Neural cell (in vitro differentiated cells): Measurements from ENCODE around the gene ARHGAP24. TPM values are rescaled to one million over a fixed set of nuclear protein-coding genes. Genes with fewer than 3 reads are reported as not detected.

ENCODE experiments used
- H2AFZ ChIP-seq: fragments of 200-600, 300-800 bp; sonication (generic), shearing (Covaris generic); 2 replicates; pipeline ENCODE4 v1.6.0; 2014; ENCODE audit warnings: low read depth, mild to moderate bottlenecking, antibody characterized with exemption, low read length, moderate library complexity
- H3F3A ChIP-seq: fragments of 200-600 bp; shearing (Covaris generic); 2 replicates; pipeline ENCODE4 v1.6.1; 2016; ENCODE audit warnings: mild to moderate bottlenecking, moderate library complexity, mixed read lengths, antibody characterized with exemption, low read length; ENCODE audit not compliant: insufficient read depth, poor library complexity, severe bottlenecking
- H3K27ac ChIP-seq: fragments of 200-600, 300-800 bp; sonication (generic), shearing (Covaris generic); 2 replicates; pipeline ENCODE4 v1.5.1; 2014; ENCODE audit warnings: mild to moderate bottlenecking, low read length, moderate library complexity
- H3K27me3 ChIP-seq: fragments of 300-800, 200-600 bp; sonication (generic), shearing (Covaris generic); 2 replicates; pipeline ENCODE4 v1.6.0; 2014; ENCODE audit warnings: mild to moderate bottlenecking, low read depth, low read length, moderate library complexity; ENCODE audit not compliant: insufficient read depth
- H3K36me3 ChIP-seq: fragments of 300-800, 200-600 bp; sonication (generic), shearing (Covaris generic); 2 replicates; pipeline ENCODE4 v1.5.1; 2014; ENCODE audit warnings: mild to moderate bottlenecking, antibody characterized with exemption, low read length, moderate library complexity; ENCODE audit not compliant: insufficient read depth
- H3K4me2 ChIP-seq: fragments of 300-800, 200-600 bp; sonication (generic), shearing (Covaris generic); 2 replicates; pipeline ENCODE4 v1.6.0; 2014; ENCODE audit warnings: mild to moderate bottlenecking, low read length
- H3K4me3 ChIP-seq: fragments of 300-800, 200-600 bp; sonication (generic), shearing (Covaris generic); 2 replicates; pipeline ENCODE4 v1.5.1; 2014; ENCODE audit warnings: mild to moderate bottlenecking, low read length, moderate library complexity
- H3K79me2 ChIP-seq: fragments of 200-600 bp; shearing (Covaris generic); replicated peaks from 2 replicates; pipeline ENCODE4 v1.6.0; 2014; ENCODE audit warnings: mild to moderate bottlenecking, low read length, moderate library complexity; ENCODE audit not compliant: insufficient read depth
- H3K9ac ChIP-seq: fragments of 300-800, 200-600 bp; sonication (generic), shearing (Covaris generic); 2 replicates; pipeline ENCODE4 v1.6.1; 2016; ENCODE audit warnings: mild to moderate bottlenecking, low read length, mixed read lengths
- H3K9me2 ChIP-seq: fragments of 200-600 bp; shearing (Covaris generic); 2 replicates; pipeline ENCODE4 v1.6.1; 2016; ENCODE audit warnings: mild to moderate bottlenecking, low read length, mixed read lengths; ENCODE audit not compliant: insufficient read depth
- H3K9me3 ChIP-seq: fragments of 200-600, 300-800 bp; sonication (generic), shearing (Covaris generic); 2 replicates; pipeline ENCODE4 v1.6.1; 2016; ENCODE audit warnings: mild to moderate bottlenecking, mixed run types, low read length, moderate library complexity, mixed read lengths
- H4K20me1 ChIP-seq: fragments of 200-600 bp; shearing (Covaris generic); 2 replicates; pipeline ENCODE4 v1.6.1; 2016; ENCODE audit warnings: mild to moderate bottlenecking, mixed run types; ENCODE audit not compliant: insufficient read depth
- EP300 ChIP-seq: fragments of 450-650 bp; conservative IDR thresholded peaks from 2 replicates; pipeline ENCODE4 v1.6.1; 2014; ENCODE audit warnings: antibody characterized with exemption, mild to moderate bottlenecking, moderate library complexity; ENCODE audit not compliant: poor library complexity, severe bottlenecking
- EZH2 ChIP-seq: fragments of 200-600, 300-800 bp; shearing (Covaris generic), sonication (generic); IDR thresholded peaks from 2 replicates; pipeline ENCODE4 v1.6.1; 2014; ENCODE audit warnings: antibody characterized with exemption, low read length, borderline replicate concordance, mild to moderate bottlenecking; ENCODE audit not compliant: insufficient read depth, poor library complexity, severe bottlenecking
- MXI1 ChIP-seq: fragments of 450-650 bp; conservative IDR thresholded peaks from 2 replicates; pipeline ENCODE4 v1.6.1; 2014; ENCODE audit warnings: antibody characterized with exemption, mild to moderate bottlenecking; ENCODE audit not compliant: poor library complexity, severe bottlenecking
- POLR2AphosphoS5 ChIP-seq: IDR thresholded peaks from 2 replicates; pipeline ENCODE4 v1.6.1; 2012
- RAD21 ChIP-seq: fragments of 450-650 bp; conservative IDR thresholded peaks from 2 replicates; pipeline ENCODE4 v1.6.1; 2014; ENCODE audit warnings: antibody characterized with exemption, mild to moderate bottlenecking, moderate library complexity
- SMC3 ChIP-seq: fragments of 450-650 bp; conservative IDR thresholded peaks from 2 replicates; pipeline ENCODE4 v1.6.1; 2014; ENCODE audit warnings: antibody characterized with exemption, mild to moderate bottlenecking, moderate library complexity; ENCODE audit not compliant: poor library complexity
- TAF1 ChIP-seq: IDR thresholded peaks from 2 replicates; pipeline ENCODE4 v1.6.1; 2012; ENCODE audit warnings: low read depth
- polyA plus RNA-seq: library from polyadenylated mRNA; depleted of rRNA; stranded (reverse); fragments of >200 nt; gene quantifications from 2 replicates; pipeline ENCODE4 v1.2.3, GENCODE V29; 2014
- TF ChIP-seq, protein P1 (sequence below): fragments of 450-650 bp; IDR thresholded peaks from 2 replicates; pipeline ENCODE4 v1.5.1; 2014; ENCODE audit warnings: antibody characterized with exemption, mild to moderate bottlenecking, moderate library complexity; ENCODE audit not compliant: poor library complexity, severe bottlenecking
- TF ChIP-seq, protein P2 (sequence below): IDR thresholded peaks from 2 replicates; pipeline ENCODE4 v1.6.1; 2012; ENCODE audit warnings: borderline replicate concordance

Gene ARHGAP24
- polyA plus RNA-seq, 1 donor from 2014 or later, result 2.9 TPM

DNA sequence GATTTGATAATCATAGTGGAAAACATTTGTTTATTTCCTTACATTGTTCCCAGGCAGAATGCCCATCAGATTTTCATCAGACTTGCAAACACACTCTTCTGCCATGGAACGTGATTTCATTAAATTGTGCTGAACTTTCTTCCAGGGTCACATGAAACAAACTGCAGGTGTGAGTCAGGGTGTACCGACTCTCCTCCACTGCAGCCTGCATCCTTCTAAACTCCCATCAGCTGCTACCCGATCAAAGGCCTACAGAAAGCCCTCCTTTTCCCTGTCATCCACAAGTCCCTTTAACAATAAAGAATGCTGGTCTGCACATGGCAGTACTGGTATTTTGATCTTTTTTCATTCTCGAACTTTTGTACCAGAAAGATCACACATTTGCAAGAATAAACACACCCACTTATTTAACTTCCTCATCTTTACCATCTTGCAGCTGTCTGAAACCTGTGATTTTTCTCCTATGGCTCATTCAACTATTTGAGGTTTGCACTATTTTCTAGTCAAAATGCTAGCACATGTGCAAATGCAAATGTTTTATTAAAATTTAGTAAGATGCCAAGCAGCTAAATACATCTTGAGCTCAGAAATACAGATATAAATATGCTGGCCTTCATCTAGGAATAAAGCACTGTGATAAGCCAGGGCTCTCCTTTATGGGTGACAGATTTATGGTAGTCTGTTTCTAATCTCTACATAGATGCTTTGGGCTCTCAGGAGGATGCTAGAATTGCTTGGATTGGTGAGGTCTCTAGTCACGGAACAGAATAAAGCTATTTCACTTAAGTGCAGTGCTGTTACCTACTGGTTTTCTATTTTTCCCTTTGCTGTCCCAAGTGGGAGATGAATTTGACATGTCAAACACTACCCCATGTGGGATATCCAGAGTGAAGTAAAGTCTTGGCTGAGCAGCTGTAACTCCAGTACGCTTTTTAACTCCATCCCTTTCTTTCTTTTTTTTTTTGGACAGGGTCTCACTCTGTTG, 25.8 kb upstream of the ARHGAP24 start:
- H3K4me2 ChIP-seq, result no peak overlapping the region
- H3K9me2 ChIP-seq, result no peaks in the 10 kb centered on the region
- no peak overlapping the region for H3K9ac ChIP-seq

DNA sequence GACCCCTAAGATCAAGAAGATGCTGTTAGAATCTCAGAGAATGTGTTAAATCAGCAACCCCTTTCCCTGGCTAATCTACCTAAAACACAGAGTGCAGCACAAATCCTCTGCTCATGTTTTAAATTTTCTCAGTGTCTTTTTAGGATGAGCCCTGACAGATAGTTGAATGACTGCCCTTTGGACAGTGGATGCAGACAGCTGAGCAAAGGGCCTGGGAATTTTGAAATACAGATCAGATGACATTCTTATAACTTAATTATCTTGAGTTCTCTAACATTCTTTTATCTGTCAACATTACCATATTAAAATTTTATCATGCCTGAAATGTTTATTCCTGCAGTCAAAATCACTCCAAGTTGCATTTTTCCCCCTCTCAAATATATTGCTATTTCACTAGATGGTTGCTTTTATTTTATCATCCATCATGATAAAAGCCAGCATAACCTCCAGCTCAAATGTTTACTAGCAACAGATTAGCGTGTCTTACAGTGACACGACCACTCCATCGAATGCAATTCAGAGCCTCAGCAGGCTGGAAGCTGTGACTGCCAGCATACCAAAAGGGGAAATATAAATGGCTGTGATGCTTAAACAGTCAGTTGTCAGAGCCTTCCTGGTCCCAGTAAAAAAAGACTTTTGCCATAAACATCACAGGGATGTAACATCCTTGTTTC, 22.8 kb upstream of the ARHGAP24 start:
- Histone ChIP-seq H3K9me2 (no peaks in the 10 kb centered on the region), H2AFZ (no peak overlapping the region), H3K4me3 (no peak overlapping the region)

More for the DNA sequence above, 25.8 kb upstream of the ARHGAP24 start:
- no peak overlapping the region for H3K4me3 ChIP-seq
- no peaks in the 10 kb centered on the region for H4K20me1 ChIP-seq
- no peaks in the 10 kb centered on the region for H3K79me2 ChIP-seq
- H3F3A ChIP-seq, result no peaks in the 10 kb centered on the region
- TF ChIP-seq EP300, result no peak
- H3K27me3 ChIP-seq, result no peaks in the 10 kb centered on the region
- no peak overlapping the region for H2AFZ ChIP-seq
- no peaks in the 10 kb centered on the region for H3K36me3 ChIP-seq
- no peaks in the 10 kb centered on the region for H3K9me3 ChIP-seq
- H3K27ac ChIP-seq, result no peak overlapping the region

More for the DNA sequence above, 22.8 kb upstream of the ARHGAP24 start:
- H3K9me3 ChIP-seq, result no peaks in the 10 kb centered on the region
- no peaks in the 10 kb centered on the region for H3F3A ChIP-seq
- no peak overlapping the region for H3K27ac ChIP-seq
- no peaks in the 10 kb centered on the region for H3K79me2 ChIP-seq
- no peaks in the 10 kb centered on the region for H4K20me1 ChIP-seq
- TF ChIP-seq MXI1, result no peak
- peak; percentile 36 for TF ChIP-seq TAF1
- TF ChIP-seq EZH2, result no peak
- peak; percentile 73 for TF ChIP-seq POLR2AphosphoS5
- TF ChIP-seq EP300, result peak; percentile 69
- TF ChIP-seq SMC3, result no peak
- TF ChIP-seq, protein P1, sequence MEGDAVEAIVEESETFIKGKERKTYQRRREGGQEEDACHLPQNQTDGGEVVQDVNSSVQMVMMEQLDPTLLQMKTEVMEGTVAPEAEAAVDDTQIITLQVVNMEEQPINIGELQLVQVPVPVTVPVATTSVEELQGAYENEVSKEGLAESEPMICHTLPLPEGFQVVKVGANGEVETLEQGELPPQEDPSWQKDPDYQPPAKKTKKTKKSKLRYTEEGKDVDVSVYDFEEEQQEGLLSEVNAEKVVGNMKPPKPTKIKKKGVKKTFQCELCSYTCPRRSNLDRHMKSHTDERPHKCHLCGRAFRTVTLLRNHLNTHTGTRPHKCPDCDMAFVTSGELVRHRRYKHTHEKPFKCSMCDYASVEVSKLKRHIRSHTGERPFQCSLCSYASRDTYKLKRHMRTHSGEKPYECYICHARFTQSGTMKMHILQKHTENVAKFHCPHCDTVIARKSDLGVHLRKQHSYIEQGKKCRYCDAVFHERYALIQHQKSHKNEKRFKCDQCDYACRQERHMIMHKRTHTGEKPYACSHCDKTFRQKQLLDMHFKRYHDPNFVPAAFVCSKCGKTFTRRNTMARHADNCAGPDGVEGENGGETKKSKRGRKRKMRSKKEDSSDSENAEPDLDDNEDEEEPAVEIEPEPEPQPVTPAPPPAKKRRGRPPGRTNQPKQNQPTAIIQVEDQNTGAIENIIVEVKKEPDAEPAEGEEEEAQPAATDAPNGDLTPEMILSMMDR, result no peak
- TF ChIP-seq, protein P2, sequence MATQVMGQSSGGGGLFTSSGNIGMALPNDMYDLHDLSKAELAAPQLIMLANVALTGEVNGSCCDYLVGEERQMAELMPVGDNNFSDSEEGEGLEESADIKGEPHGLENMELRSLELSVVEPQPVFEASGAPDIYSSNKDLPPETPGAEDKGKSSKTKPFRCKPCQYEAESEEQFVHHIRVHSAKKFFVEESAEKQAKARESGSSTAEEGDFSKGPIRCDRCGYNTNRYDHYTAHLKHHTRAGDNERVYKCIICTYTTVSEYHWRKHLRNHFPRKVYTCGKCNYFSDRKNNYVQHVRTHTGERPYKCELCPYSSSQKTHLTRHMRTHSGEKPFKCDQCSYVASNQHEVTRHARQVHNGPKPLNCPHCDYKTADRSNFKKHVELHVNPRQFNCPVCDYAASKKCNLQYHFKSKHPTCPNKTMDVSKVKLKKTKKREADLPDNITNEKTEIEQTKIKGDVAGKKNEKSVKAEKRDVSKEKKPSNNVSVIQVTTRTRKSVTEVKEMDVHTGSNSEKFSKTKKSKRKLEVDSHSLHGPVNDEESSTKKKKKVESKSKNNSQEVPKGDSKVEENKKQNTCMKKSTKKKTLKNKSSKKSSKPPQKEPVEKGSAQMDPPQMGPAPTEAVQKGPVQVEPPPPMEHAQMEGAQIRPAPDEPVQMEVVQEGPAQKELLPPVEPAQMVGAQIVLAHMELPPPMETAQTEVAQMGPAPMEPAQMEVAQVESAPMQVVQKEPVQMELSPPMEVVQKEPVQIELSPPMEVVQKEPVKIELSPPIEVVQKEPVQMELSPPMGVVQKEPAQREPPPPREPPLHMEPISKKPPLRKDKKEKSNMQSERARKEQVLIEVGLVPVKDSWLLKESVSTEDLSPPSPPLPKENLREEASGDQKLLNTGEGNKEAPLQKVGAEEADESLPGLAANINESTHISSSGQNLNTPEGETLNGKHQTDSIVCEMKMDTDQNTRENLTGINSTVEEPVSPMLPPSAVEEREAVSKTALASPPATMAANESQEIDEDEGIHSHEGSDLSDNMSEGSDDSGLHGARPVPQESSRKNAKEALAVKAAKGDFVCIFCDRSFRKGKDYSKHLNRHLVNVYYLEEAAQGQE, result peak; percentile 29
- no peak for TF ChIP-seq RAD21
- no peaks in the 10 kb centered on the region for H3K27me3 ChIP-seq
- H3K4me2 ChIP-seq, result no peak overlapping the region
- no peaks in the 10 kb centered on the region for H3K36me3 ChIP-seq
- no peak overlapping the region for H3K9ac ChIP-seq
